Stomach (tissue), 9 donors: ENCODE results near the gene SNN. TPM values are rescaled to one million over a fixed set of nuclear protein-coding genes. Genes with fewer than 3 reads are reported as not detected.

Source experiments
- DNase-seq, 2 donors: peaks; one replicate each; pipeline versions ENCODE4 v3.0.0 to v3.0.0-alpha.2; 2013 to 2019
- H3K27ac ChIP-seq, 5 donors: fragments of 200-600 bp in 4 of 5; sonication (generic) in 4 of 5; one replicate each; pipeline ENCODE4 v1.5.1; 2013 to 2019; ENCODE audit warnings: mild to moderate bottlenecking in 1 of 5, moderate library complexity in 1 of 5
- H3K27me3 ChIP-seq, 3 donors: fragments of 200-600 bp; sonication (generic); one replicate each; pipeline ENCODE4 v1.5.1; 2017 to 2019; ENCODE audit warnings: mixed run types in 1 of 3
- H3K36me3 ChIP-seq, 4 donors: fragments of 200-600 bp; sonication (generic); 1 replicate in 3 of 4; 2 replicates in 1 of 4; pipeline ENCODE4 v1.5.1; 2016 to 2019
- H3K4me1 ChIP-seq, 4 donors: fragments of 200-600 bp; sonication (generic); one replicate each; pipeline ENCODE4 v1.5.1; 2016 to 2019
- H3K4me3 ChIP-seq, 4 donors: fragments of 200-600 bp; sonication (generic) in 3 of 4; one replicate each; pipeline ENCODE4 v1.5.1; 2016 to 2019; ENCODE audit warnings: mild to moderate bottlenecking in 1 of 4
- H3K9me3 ChIP-seq, 4 donors: fragments of 200-600 bp; sonication (generic); one replicate each; pipeline ENCODE4 v1.5.1; 2016 to 2019
- CTCF ChIP-seq, 7 experiments: fragments of 450-650 bp in 4 of 7; fragments of 200-600 bp in 3 of 7; sonication (generic) in 3 of 7; IDR thresholded peaks; one replicate each; pipeline ENCODE4 v1.5.1; 2016 to 2019; ENCODE audit warnings: antibody characterized with exemption in 7 of 7, control low read depth in 2 of 7, mild to moderate bottlenecking in 1 of 7
- EP300 ChIP-seq: sonication (generic); formaldehyde crosslinking; IDR thresholded peaks from one replicate; pipeline ENCODE4 v1.6.1; 2017; ENCODE audit warnings: antibody characterized with exemption
- POLR2A ChIP-seq, 4 donors: fragments of 450-650 bp; IDR thresholded peaks; one replicate each; pipeline ENCODE4 v1.6.1; 2016; ENCODE audit warnings: antibody characterized with exemption in 4 of 4, control low read depth in 2 of 4, mild to moderate bottlenecking in 1 of 4, moderate library complexity in 1 of 4
- POLR2AphosphoS5 ChIP-seq, 3 donors: sonication (generic); formaldehyde crosslinking; IDR thresholded peaks; one replicate each; pipeline ENCODE4 v1.6.1; 2016; ENCODE audit warnings: antibody characterized with exemption in 3 of 3
- WGBS, 5 donors: extraction: QIAGEN DNeasy Blood & Tissue Kit in 3 of 5; methylation state at CpG; one replicate each; pipeline versions ENCODE4 v1.1.5 to v1.1.7; 2013 to 2018; 5-methylcytosine and 5-hydroxymethylcytosine counted together
- intact Hi-C: fragments of 100-400 bp; cut with DNase I; formaldehyde crosslinking; loops from one replicate; pipeline ENCODE4 v1.15.1; 2023; ENCODE audit warnings: low total_unique reads
- polyA plus RNA-seq, 3 donors: library from polyadenylated mRNA; stranded (reverse); fragments of 200-250 nt; gene quantifications; one replicate each; pipeline ENCODE4 v1.2.3, GENCODE V29; 2013
- total RNA-seq, 5 donors: library from RNA; depleted of rRNA; stranded (reverse); fragments of >200 nt; gene quantifications; one replicate each; pipeline versions ENCODE4 v1.1.0 to v1.2.3, GENCODE V29; 2014 to 2016
- donor health status: healthy with polysubstance abuse.
- donor health status: Bipolar disorder and iron deficiency.
- donor health status: healthy.

The SNN gene
- total and polyA plus RNA-seq, 8 donors: 2.9 to 25.0 (median 13.7) TPM

- Histone ChIP-seq H3K27me3 (no peaks in the 10 kb centered on the region), H3K9me3 (no peaks in the 10 kb centered on the region), H3K27ac (no peak overlapping the region), H3K36me3 (no peaks in the 10 kb centered on the region), H3K4me1 (no peaks in the 10 kb centered on the region), H3K4me3 (no peak overlapping the region)
- DNase-seq: no peak
- intact Hi-C loops: no loop called here
- 82 to 94% (median 89%) methylated on average over 8 of the region's 8 CpGs for WGBS, 5 donors
- TF ChIP-seq POLR2AphosphoS5 (IDR thresholded peaks at IDR 0.05): no peak
- no peak for TF ChIP-seq EP300
Observed at GRCh38 chr16:11657556-11657955, 10.7 kb upstream of the SNN start.

- Histone ChIP-seq H3K9me3 (no peaks in the 10 kb centered on the region), H3K27me3 (no peaks in the 10 kb centered on the region), H3K4me3 (no peak overlapping the region), H3K27ac (no peak overlapping the region), H3K36me3 (no peaks in the 10 kb centered on the region), H3K4me1 (no peaks in the 10 kb centered on the region)
- peak in 1 of 2 donors; percentile 32 for DNase-seq
- TF ChIP-seq EP300 (no peak), POLR2AphosphoS5 (IDR thresholded peaks at IDR 0.05) (no peak), CTCF (IDR thresholded peaks at IDR 0.05) (no peak), POLR2A (IDR thresholded peaks at IDR 0.05) (no peak)
- intact Hi-C loops: no loop called here
- WGBS, 5 donors: 69 to 76% (median 74%) methylated on average over 16 to 19 of the region's 19 CpGs
Observed at GRCh38 chr16:11658896-11659708, 9.2 kb upstream of the SNN start.

DNA sequence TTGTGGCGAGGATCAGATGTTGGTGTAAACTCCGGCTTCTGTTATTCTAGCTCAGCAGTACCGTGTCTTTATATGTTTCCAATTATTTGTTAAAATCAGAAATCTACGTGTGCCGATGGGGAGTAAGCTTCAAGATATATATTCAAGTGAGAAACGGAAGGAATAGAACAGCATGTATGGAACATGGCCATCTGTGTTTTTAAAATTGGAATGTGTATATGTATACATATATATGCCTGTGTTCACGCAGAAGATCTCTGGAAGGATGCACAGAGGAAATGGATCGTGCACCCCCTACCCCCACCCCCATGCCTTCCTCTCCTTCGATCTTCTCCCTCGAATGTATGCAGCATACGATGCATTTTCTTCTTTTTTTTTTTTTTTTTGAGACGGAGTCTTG is 7.7 kb upstream of the SNN start:
- Histone ChIP-seq H3K27me3 (no peaks in the 10 kb centered on the region), H3K9me3 (no peaks in the 10 kb centered on the region), H3K4me3 (no peak overlapping the region), H3K27ac (no peak overlapping the region), H3K36me3 (no peaks in the 10 kb centered on the region), H3K4me1 (peaks cover 0 to 6% (median 0%) of the 10 kb centered on the region in 4 donors)
- WGBS, 5 donors: 76 to 89% (median 83%) methylated on average over 12 of the region's 12 CpGs
- no peak for DNase-seq
- no peak for TF ChIP-seq CTCF (IDR thresholded peaks at IDR 0.05)
- TF ChIP-seq EP300: no peak
- no peak for TF ChIP-seq POLR2A (IDR thresholded peaks at IDR 0.05)
- no peak for TF ChIP-seq POLR2AphosphoS5 (IDR thresholded peaks at IDR 0.05)
- intact Hi-C loops: no loop called here

DNA sequence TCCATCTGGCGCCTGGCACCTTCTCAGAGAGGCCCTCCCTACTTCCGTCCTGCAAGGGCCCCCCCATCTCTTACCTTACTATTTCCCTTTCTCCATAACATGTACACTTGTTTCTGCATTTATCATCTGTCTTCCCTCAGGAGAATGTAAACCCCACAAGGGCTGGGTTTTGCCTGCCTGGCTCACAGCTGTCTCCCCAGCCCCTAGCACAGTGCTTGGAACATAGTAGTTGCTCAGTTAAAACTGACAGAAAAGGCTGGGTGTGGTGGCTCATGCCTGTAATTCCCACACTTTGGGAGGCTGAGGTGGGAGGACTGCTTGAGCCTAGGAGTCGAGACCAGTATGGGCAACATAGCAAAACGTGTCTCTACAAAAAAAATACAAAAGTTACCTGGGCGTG is 5.7 kb upstream of the SNN start:
- H3K4me1 ChIP-seq: peaks cover 0 to 9% (median 1%) of the 10 kb centered on the region in 4 donors
- no peaks in the 10 kb centered on the region for H3K9me3 ChIP-seq
- TF ChIP-seq POLR2A (IDR thresholded peaks at IDR 0.05) (no peak), CTCF (IDR thresholded peaks at IDR 0.05) (no peak), POLR2AphosphoS5 (IDR thresholded peaks at IDR 0.05) (no peak)
- WGBS, 5 donors: 84 to 89% (median 87%) methylated on average over 5 of the region's 5 CpGs
- H3K27me3 ChIP-seq: no peaks in the 10 kb centered on the region
- intact Hi-C loops: no loop called here
- H3K27ac ChIP-seq: no peak overlapping the region
- H3K36me3 ChIP-seq: no peaks in the 10 kb centered on the region
- DNase-seq: no peak
- H3K4me3 ChIP-seq: no peak overlapping the region

- Histone ChIP-seq H3K36me3 (no peaks in the 10 kb centered on the region), H3K4me3 (no peak overlapping the region), H3K9me3 (no peaks in the 10 kb centered on the region), H3K27ac (no peak overlapping the region), H3K27me3 (no peaks in the 10 kb centered on the region), H3K4me1 (peaks cover 11 to 27% (median 19%) of the 10 kb centered on the region in 4 donors)
- no peak for DNase-seq
- intact Hi-C loops: no loop called here
- TF ChIP-seq EP300 (no peak), CTCF (IDR thresholded peaks at IDR 0.05) (no peak), POLR2AphosphoS5 (IDR thresholded peaks at IDR 0.05) (no peak), POLR2A (IDR thresholded peaks at IDR 0.05) (no peak)
- 49 to 71% (median 61%) methylated on average over 8 to 11 of the region's 11 CpGs for WGBS, 5 donors
Observed at GRCh38 chr16:11665071-11665491, 3.2 kb upstream of the SNN start.
